DOHH2 (cell line): ENCODE results near the gene GRPR.

ENCODE experiments used
- CTCF ChIP-seq: fragments of 200-600 bp; sonication (generic); IDR thresholded peaks from one replicate; pipeline ENCODE4 v1.5.1; 2014; ENCODE audit warnings: antibody characterized with exemption, mild to moderate bottlenecking, low read depth, low read length; ENCODE audit not compliant: poor library complexity, severe bottlenecking
- EZH2phosphoT487 ChIP-seq: fragments of 200-600 bp; sonication (generic); IDR thresholded peaks from 2 replicates; pipeline ENCODE4 v1.6.1; 2017; ENCODE audit warnings: borderline replicate concordance, mild to moderate bottlenecking, antibody characterized with exemption, low read length, moderate library complexity, mixed read lengths

DNA sequence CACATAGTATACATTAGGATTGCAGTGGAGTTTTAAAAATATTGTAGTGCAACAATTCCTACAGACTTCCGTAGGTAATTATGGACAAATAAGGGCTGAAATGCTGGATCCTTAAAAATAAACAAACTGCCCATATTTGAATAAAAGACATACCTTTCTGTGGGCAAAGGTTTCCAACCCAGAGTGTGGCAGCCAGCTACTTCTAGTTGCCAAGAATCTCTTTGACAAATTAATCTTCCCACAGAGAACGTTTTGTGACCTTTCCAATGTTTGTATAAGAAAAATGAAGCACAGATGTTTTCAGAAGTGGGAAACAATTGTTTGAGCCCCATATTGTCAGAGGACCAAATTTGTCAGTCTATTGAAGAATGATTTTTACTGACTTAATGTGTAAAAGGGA lies 21.1 kb downstream of the GRPR start:
- TF ChIP-seq EZH2phosphoT487: no peak
- no peak for TF ChIP-seq CTCF
